Measurements from ENCODE around the gene DTNB.

DNA sequence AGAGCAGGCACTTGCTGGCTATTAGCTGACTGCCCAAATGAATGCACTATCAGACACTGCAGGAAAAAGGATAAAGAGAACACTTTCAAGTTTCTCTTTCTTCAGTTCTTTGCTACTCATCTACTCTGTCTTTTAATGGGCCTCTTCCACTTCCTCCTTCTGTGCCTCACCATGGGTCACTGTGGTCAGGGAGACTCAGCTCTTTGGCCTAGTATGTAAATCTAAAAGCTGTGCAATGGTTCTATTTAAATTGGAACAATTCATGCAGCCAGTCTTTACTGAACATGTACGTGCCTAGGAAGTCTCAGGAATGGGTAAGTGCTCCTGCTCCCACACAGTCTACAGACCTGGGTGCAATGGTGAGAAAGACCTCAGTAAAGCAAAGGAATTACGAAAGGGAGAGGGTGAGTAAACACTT lies 252.5 kb downstream of the DTNB start:
- TF ChIP-seq ZBTB21 (tag by site-specific recombination; IDR thresholded peaks at IDR 0.05) (no peak), PRDM1 (tag by site-specific recombination; IDR thresholded peaks at IDR 0.05) (no peak), ZBTB10 (tag by site-specific recombination; IDR thresholded peaks at IDR 0.05) (no peak), PATZ1 (tag by site-specific recombination; IDR thresholded peaks at IDR 0.05) (no peak)
- TF ChIP-seq, protein P1, sequence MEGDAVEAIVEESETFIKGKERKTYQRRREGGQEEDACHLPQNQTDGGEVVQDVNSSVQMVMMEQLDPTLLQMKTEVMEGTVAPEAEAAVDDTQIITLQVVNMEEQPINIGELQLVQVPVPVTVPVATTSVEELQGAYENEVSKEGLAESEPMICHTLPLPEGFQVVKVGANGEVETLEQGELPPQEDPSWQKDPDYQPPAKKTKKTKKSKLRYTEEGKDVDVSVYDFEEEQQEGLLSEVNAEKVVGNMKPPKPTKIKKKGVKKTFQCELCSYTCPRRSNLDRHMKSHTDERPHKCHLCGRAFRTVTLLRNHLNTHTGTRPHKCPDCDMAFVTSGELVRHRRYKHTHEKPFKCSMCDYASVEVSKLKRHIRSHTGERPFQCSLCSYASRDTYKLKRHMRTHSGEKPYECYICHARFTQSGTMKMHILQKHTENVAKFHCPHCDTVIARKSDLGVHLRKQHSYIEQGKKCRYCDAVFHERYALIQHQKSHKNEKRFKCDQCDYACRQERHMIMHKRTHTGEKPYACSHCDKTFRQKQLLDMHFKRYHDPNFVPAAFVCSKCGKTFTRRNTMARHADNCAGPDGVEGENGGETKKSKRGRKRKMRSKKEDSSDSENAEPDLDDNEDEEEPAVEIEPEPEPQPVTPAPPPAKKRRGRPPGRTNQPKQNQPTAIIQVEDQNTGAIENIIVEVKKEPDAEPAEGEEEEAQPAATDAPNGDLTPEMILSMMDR (tag by site-specific recombination; IDR thresholded peaks at IDR 0.05) = no peak
